ENCODE results near the gene LRRC27.
A peak's percentile ranks its signal among the peaks of the same experiment; 100 is the strongest.

LRRC27 gene

GRCh38 chr10:132406750-132407149 lies 74.8 kb downstream of the LRRC27 start:
- no peak overlapping the region for H3K4me3 ChIP-seq (ENCODE audit: low read length)
- no peak for DNase-seq (ENCODE audit: low read depth)
- TF ChIP-seq CTCF (conservative IDR thresholded peaks at IDR 0.05; ENCODE audit: low read length), result no peak

DNA sequence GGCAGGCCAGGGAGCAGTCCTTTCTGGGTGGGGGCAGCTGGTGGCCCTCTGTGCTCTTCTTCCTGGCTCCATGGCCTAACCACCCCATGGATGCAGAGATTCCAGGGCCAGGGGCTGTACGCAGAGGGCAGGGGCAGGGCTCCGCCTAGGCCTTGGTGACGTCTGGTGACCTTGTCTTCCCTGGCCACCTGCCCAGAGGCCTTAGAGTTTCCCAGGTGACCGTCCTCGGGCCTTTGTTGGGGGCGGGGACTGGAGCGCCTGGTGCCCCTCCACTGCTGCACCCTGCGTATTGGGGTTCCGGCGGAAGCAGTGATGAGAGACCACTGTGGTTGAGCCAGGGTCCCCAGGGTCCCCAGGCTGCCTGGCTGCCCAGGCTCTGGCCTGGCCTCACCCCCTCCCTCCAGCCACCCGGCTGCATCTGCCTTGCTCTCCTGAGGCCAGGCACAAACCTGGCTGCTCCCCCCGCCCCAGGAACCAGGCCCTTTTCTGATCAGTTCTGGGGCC lies 75.3 kb downstream of the LRRC27 start:
- H3K4me3 ChIP-seq (ENCODE audit: low read length), result no peak overlapping the region
- DNase-seq (ENCODE audit: low read depth), result no peak
- TF ChIP-seq CTCF (conservative IDR thresholded peaks at IDR 0.05; ENCODE audit: low read length), result no peak

DNA sequence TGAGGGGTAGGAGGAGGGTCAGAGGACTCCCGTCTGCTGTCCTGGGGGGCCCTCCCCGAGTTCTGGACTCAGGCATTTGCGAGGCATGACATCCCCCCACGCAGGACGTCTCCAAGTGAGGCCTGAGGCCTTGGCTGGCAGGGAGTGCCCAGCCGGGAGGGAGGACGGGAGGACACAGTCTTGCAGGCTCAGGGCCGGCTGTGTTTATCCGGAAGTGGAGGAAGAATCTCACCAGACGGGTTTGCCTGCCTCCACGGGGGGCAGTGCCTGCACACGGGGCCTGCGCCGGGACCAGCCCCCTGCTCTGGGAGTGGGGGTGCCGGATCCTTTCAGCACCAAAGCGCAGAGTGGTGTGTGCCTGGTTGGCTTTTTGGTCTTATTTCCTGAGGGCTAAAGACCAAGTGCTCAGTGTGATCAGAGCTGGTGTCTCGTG lies 75.9 kb downstream of the LRRC27 start:
- DNase-seq (ENCODE audit: low read depth), result peak; percentile 37
- 0 out of 2 replicates have a peak, but pooled peaks have one; percentile 3 for TF ChIP-seq CTCF (conservative IDR thresholded peaks at IDR 0.05; ENCODE audit: low read length)
- no peak overlapping the region for H3K4me3 ChIP-seq (ENCODE audit: low read length)

DNA sequence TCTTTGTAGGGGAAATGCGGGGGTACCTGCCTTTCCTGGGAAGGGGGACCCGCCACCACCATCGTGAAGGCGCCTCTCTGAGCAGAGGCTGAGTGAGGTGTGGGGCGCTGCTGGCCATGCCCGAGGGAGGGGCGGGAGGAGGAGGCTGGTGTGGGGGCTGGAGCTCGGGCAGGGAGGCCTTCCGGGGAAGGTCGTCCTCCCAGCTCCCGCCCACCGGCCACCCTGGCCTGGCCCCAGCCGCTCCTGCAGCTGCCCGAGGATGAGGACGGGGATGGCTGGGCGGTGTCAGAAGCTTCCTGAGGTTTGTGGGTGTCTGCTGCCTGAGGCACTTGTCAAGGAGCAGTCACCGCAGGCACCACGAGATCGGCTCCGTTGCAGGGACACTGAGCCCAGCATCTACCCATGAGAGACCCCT lies 76.4 kb downstream of the LRRC27 start:
- no peak for TF ChIP-seq CTCF (conservative IDR thresholded peaks at IDR 0.05; ENCODE audit: low read length)
- no peak for DNase-seq (ENCODE audit: low read depth)
- no peak overlapping the region for H3K4me3 ChIP-seq (ENCODE audit: low read length)

GRCh38 chr10:132408823-132409666 lies 77.1 kb downstream of the LRRC27 start:
- no peak for TF ChIP-seq CTCF (conservative IDR thresholded peaks at IDR 0.05; ENCODE audit: low read length)
- no peak for DNase-seq (ENCODE audit: low read depth)

DNA sequence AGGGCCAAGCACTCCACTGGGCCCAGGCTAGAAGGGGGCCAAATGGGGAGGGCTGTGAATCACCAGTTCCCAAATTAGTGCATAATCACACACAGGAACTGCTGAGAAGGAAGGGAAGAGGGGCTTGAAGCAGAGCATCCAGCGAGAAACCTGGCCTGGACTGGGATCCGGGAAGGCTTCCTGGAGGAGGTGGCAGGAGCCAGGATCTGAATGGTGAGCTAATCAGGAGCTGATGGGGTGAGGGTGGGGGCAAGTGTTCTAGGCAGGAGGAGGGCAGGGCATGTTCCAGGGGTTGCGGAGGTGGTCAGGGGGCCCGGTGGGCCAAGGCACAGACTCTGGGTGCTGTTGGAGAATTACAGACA lies 77.7 kb downstream of the LRRC27 start:
- TF ChIP-seq CTCF (conservative IDR thresholded peaks at IDR 0.05; ENCODE audit: low read length), result no peak

More at GRCh38 chr10:132408823-132409666, 77.1 kb downstream of the LRRC27 start:
- H3K4me3 ChIP-seq (ENCODE audit: low read length), result no peak overlapping the region

More for the DNA sequence above, 77.7 kb downstream of the LRRC27 start:
- no peak for DNase-seq (ENCODE audit: low read depth)
- H3K4me3 ChIP-seq (ENCODE audit: low read length), result no peak overlapping the region
